B cell (primary cell): ENCODE results near the gene PANK2. TPM values are rescaled to one million over a fixed set of nuclear protein-coding genes. Genes with fewer than 3 reads are reported as not detected.

Experiments
- ATAC-seq: fragments of 200-7000 bp; cut with Tn5 transposase; one replicate; pipeline ENCODE4 v1.10.0; 2021; ENCODE audit warnings: low read depth, mild to moderate bottlenecking, moderate number of reproducible peaks, moderate library complexity
- CTCF ChIA-PET: fragments of 350-600 bp; sonication (Branson Sonifier 250); formaldehyde crosslinking; loops from one replicate; lab custom pipeline; 2021; ENCODE audit warnings: antibody characterized with exemption, inconsistent platforms; lab: Charles Lee
- POLR2A ChIA-PET: fragments of 350-600 bp; sonication (Branson Sonifier 250); formaldehyde crosslinking; loops from one replicate; lab custom pipeline; 2021; ENCODE audit warnings: antibody characterized with exemption; lab: Charles Lee
- DNase-seq: peaks from one replicate; pipeline ENCODE4 v3.0.0; 2013
- H2AFZ ChIP-seq: 2 replicates; pipeline ENCODE4 v1.6.1; 2012; ENCODE audit warnings: mild to moderate bottlenecking, low read depth, low read length; ENCODE audit not compliant: insufficient read depth, poor library complexity, severe bottlenecking
- H3K27ac ChIP-seq, 2 donors: 1 replicate in 1 of 2; 2 replicates in 1 of 2; pipeline ENCODE4 v1.5.1; 2012 to 2013; ENCODE audit warnings: low read length in 2 of 2, mild to moderate bottlenecking in 2 of 2, moderate library complexity in 1 of 2
- H3K27me3 ChIP-seq, 4 experiments: fragments of 200-600 bp in 1 of 4; sonication (generic) in 1 of 4; replicated peaks in 1 of 4; 1 replicate in 2 of 4; 2 replicates in 2 of 4; pipeline versions ENCODE4 v1.6.1 to v1.7.0; 2013 to 2016; ENCODE audit warnings: low read length in 3 of 4, mild to moderate bottlenecking in 2 of 4, mixed read lengths in 1 of 4, moderate library complexity in 1 of 4; ENCODE audit not compliant: insufficient read depth in 4 of 4, control insufficient read depth in 3 of 4; ENCODE audit errors: control extremely low read depth in 1 of 4
- H3K36me3 ChIP-seq, 2 experiments: replicated peaks in 1 of 2; 1 replicate in 1 of 2; 2 replicates in 1 of 2; pipeline versions ENCODE4 v1.6.1 to v1.7.1; 2013; ENCODE audit warnings: low read length in 1 of 2; ENCODE audit not compliant: insufficient read depth in 2 of 2, control insufficient read depth in 1 of 2; ENCODE audit errors: control extremely low read depth in 1 of 2, extremely low read depth in 1 of 2
- H3K4me1 ChIP-seq, 2 donors: fragments of 200-600 bp in 1 of 2; sonication (generic) in 1 of 2; 1 replicate in 1 of 2; 2 replicates in 1 of 2; pipeline versions ENCODE4 v1.5.1 to v1.6.1; 2013 to 2017; ENCODE audit warnings: low read length in 2 of 2; ENCODE audit not compliant: control insufficient read depth in 2 of 2, insufficient read depth in 2 of 2
- H3K4me2 ChIP-seq: replicated peaks from 2 replicates; pipeline ENCODE3; 2012; ENCODE audit warnings: mild to moderate bottlenecking, low read depth, low read length; ENCODE audit not compliant: poor library complexity, severe bottlenecking
- H3K4me3 ChIP-seq, 5 experiments: fragments of 200-600 bp in 1 of 5; sonication (generic) in 1 of 5; 1 replicate in 3 of 5; 2 replicates in 2 of 5; pipeline versions ENCODE4 v1.5.1 to v1.7.0; 2011 to 2016; ENCODE audit warnings: low read length in 4 of 5, mild to moderate bottlenecking in 4 of 5, low read depth in 2 of 5, control low read depth in 1 of 5, moderate library complexity in 1 of 5; ENCODE audit not compliant: insufficient read depth in 1 of 5; ENCODE audit errors: control extremely low read depth in 1 of 5, extremely low read depth in 1 of 5
- H3K79me2 ChIP-seq: fragments of 200-600 bp; sonication (generic); one replicate; pipeline ENCODE4 v1.6.0; 2016; ENCODE audit warnings: low read length; ENCODE audit not compliant: control insufficient read depth, insufficient read depth
- H3K9ac ChIP-seq: fragments of 200-600 bp; sonication (generic); 2 replicates; pipeline ENCODE4 v1.6.1; 2017; ENCODE audit warnings: mild to moderate bottlenecking, low read length, moderate library complexity
- H3K9me3 ChIP-seq, 3 donors: one replicate each; pipeline versions ENCODE4 v1.6.1 to v1.7.1; 2013; ENCODE audit warnings: low read length in 2 of 3; ENCODE audit not compliant: control insufficient read depth in 2 of 3, insufficient read depth in 1 of 3; ENCODE audit errors: control extremely low read depth in 1 of 3
- H4K20me1 ChIP-seq: 2 replicates; pipeline ENCODE4 v1.6.0; 2012; ENCODE audit warnings: mild to moderate bottlenecking, low read length; ENCODE audit not compliant: insufficient read depth, control insufficient read depth, poor library complexity, severe bottlenecking
- H3K27ac Mint-ChIP-seq: one replicate; pipeline ENCODE4 v1.8.0; 2021; ENCODE audit warnings: mixed read lengths
- H3K27me3 Mint-ChIP-seq: one replicate; pipeline ENCODE4 v1.8.0; 2021; ENCODE audit warnings: mixed read lengths
- H3K4me1 Mint-ChIP-seq: one replicate; pipeline ENCODE4 v1.8.0; 2021; ENCODE audit warnings: mixed read lengths
- H3K4me3 Mint-ChIP-seq: one replicate; pipeline ENCODE4 v1.8.0; 2021; ENCODE audit warnings: mixed read lengths
- H3K9me3 Mint-ChIP-seq: one replicate; pipeline ENCODE4 v1.8.0; 2022; ENCODE audit warnings: mixed read lengths; ENCODE audit not compliant: insufficient read depth
- EZH2 ChIP-seq: IDR thresholded peaks from 2 replicates; pipeline ENCODE4 v1.6.1; 2012; ENCODE audit warnings: borderline replicate concordance, low read depth, mild to moderate bottlenecking, moderate library complexity, low read length; ENCODE audit not compliant: insufficient read depth, poor library complexity, severe bottlenecking
- WGBS: methylation state at CpG from one replicate; pipeline ENCODE4 v1.1.5; 2013; ENCODE audit warnings: missing lambda C conversion rate; ENCODE audit not compliant: insufficient coverage; 5-methylcytosine and 5-hydroxymethylcytosine counted together
- intact Hi-C: fragments of 100-400 bp; cut with micrococcal nuclease; formaldehyde crosslinking; loops from one replicate; pipeline ENCODE4 v1.10.0; 2022
- polyA plus RNA-seq: library from polyadenylated mRNA; depleted of rRNA; stranded (reverse); fragments of >200 nt; gene quantifications from 2 replicates; pipeline ENCODE4 v1.2.3, GENCODE V29; 2012
- total RNA-seq, 2 donors: library from RNA; stranded (reverse); fragments of 120-200 nt in 1 of 2; gene quantifications; 1 replicate in 1 of 2; 2 replicates in 1 of 2; pipeline versions ENCODE4 v1.2.3 to v1.2.4, GENCODE V29; 2013 to 2022
- TF ChIP-seq, protein P1 (sequence below): fragments of 200-600 bp; IDR thresholded peaks from one replicate; pipeline ENCODE4 v1.8.0; 2022; ENCODE audit warnings: antibody characterized with exemption, mild to moderate bottlenecking

The PANK2 gene
- total and polyA plus RNA-seq, 2 donors (not counting 1 experiment from before 2014, with no cell fraction given): 20.5 to 63.3 TPM

GRCh38 chr20:3932277-3932676, 43.1 kb downstream of the PANK2 start:
- no peaks in the 10 kb centered on the region for H3K27me3 ChIP-seq
- H3K27me3 Mint-ChIP-seq: no peaks in the 10 kb centered on the region
- H3K4me3 Mint-ChIP-seq: no peak overlapping the region
- no peak overlapping the region for H3K9ac ChIP-seq
- 87% methylated on average over 2 of the region's 4 CpGs for WGBS
- ChIA-PET CTCF (no interaction called here), POLR2A (interaction anchor here (0.6 kb wide), 1 partner anchor 25 kb away, joined by 5 read pairs; no protein-coding TSS in a partner anchor)
- H2AFZ ChIP-seq: no peak overlapping the region
- H3K27ac ChIP-seq: no peak overlapping the region
- no peak for DNase-seq
- H3K4me3 ChIP-seq: no peak overlapping the region
- H3K27ac Mint-ChIP-seq: no peak overlapping the region
- no peaks in the 10 kb centered on the region for H3K79me2 ChIP-seq
- TF ChIP-seq EZH2: no peak
- TF ChIP-seq, protein P1, sequence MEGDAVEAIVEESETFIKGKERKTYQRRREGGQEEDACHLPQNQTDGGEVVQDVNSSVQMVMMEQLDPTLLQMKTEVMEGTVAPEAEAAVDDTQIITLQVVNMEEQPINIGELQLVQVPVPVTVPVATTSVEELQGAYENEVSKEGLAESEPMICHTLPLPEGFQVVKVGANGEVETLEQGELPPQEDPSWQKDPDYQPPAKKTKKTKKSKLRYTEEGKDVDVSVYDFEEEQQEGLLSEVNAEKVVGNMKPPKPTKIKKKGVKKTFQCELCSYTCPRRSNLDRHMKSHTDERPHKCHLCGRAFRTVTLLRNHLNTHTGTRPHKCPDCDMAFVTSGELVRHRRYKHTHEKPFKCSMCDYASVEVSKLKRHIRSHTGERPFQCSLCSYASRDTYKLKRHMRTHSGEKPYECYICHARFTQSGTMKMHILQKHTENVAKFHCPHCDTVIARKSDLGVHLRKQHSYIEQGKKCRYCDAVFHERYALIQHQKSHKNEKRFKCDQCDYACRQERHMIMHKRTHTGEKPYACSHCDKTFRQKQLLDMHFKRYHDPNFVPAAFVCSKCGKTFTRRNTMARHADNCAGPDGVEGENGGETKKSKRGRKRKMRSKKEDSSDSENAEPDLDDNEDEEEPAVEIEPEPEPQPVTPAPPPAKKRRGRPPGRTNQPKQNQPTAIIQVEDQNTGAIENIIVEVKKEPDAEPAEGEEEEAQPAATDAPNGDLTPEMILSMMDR: no peak
- H3K9me3 Mint-ChIP-seq: no peaks in the 10 kb centered on the region
- ATAC-seq: no peak
- H4K20me1 ChIP-seq: no peaks in the 10 kb centered on the region
- H3K4me1 ChIP-seq: peaks cover 0 to 4% of the 10 kb centered on the region in 2 donors
- H3K4me1 Mint-ChIP-seq: peaks cover 5% of the 10 kb centered on the region
- intact Hi-C loops: no loop called here
- H3K9me3 ChIP-seq: no peaks in the 10 kb centered on the region
- peak overlapping the region; percentile 8 for H3K4me2 ChIP-seq
- peaks cover 0 to 7% of the 10 kb centered on the region in 2 experiments for H3K36me3 ChIP-seq

GRCh38 chr20:3932681-3933080, 43.5 kb downstream of the PANK2 start:
- DNase-seq: no peak
- CTCF ChIA-PET: no interaction called here
- peaks cover 0 to under 1% (median 0%) of the 10 kb centered on the region in 3 donors for H3K9me3 ChIP-seq
- no peaks in the 10 kb centered on the region for H3K79me2 ChIP-seq
- no CpG with 5 or more reads among the region's 6 CpGs for WGBS
- no peak overlapping the region for H3K27ac Mint-ChIP-seq
- intact Hi-C loops: no loop called here
- H2AFZ ChIP-seq: no peak overlapping the region
- no peaks in the 10 kb centered on the region for H3K9me3 Mint-ChIP-seq
- H3K27me3 Mint-ChIP-seq: no peaks in the 10 kb centered on the region
- no peaks in the 10 kb centered on the region for H3K27me3 ChIP-seq
- POLR2A ChIA-PET: interaction anchor here (0.6 kb wide), 1 partner anchor 25 kb away, joined by 5 read pairs; no protein-coding TSS in a partner anchor
- no peak overlapping the region for H3K27ac ChIP-seq
- H4K20me1 ChIP-seq: no peaks in the 10 kb centered on the region
- no peak overlapping the region for H3K4me3 ChIP-seq
- no peak overlapping the region for H3K4me3 Mint-ChIP-seq
- no peak overlapping the region for H3K9ac ChIP-seq
- H3K4me1 ChIP-seq: peaks cover 0 to 1% of the 10 kb centered on the region in 2 donors
- TF ChIP-seq EZH2: no peak
- TF ChIP-seq, protein P1: no peak
- no peak for ATAC-seq
- H3K36me3 ChIP-seq: peaks cover 0 to 7% of the 10 kb centered on the region in 2 experiments
- peak overlapping the region; percentile 8 for H3K4me2 ChIP-seq
- H3K4me1 Mint-ChIP-seq: peaks cover 3% of the 10 kb centered on the region
